Measurements from ENCODE around the gene DYNC2LI1. TPM values are rescaled to one million over a fixed set of nuclear protein-coding genes. Genes with fewer than 3 reads are reported as not detected.

The DYNC2LI1 gene
- total RNA-seq, 4 donors from 2014 or later, result 27.0 to 83.8 (median 62.4) TPM

DNA sequence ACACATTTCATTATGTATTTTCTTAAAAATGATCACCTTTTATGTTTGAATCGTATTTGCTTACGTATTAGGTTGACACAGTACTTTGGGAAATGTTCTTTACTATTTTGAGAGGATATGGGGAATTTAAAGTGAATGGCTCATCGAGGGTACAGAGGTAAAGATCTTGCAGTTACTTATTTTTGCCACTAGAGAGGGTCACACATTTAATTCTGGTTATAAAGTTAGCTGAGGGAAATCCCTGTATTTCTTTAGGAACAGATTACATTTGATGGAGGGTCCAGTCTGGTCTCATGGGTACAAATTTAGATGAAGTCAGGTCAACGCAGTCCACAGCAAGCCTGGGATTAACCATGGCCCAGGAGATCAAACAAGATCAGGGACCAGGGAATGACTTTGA lies 24.5 kb downstream of the DYNC2LI1 start:
- Histone ChIP-seq H3K27me3 (no peaks in the 10 kb centered on the region), H3K4me3 (no peak overlapping the region), H3K27ac (no peak overlapping the region), H3K4me1 (no peaks in the 10 kb centered on the region), H3K9me3 (no peaks in the 10 kb centered on the region), H3K36me3 (no peaks in the 10 kb centered on the region)
- no peak for DNase-seq
- intact Hi-C loops (cut with DNase I; ENCODE audit: low total_unique reads), result no loop called here
- TF ChIP-seq, protein P1, sequence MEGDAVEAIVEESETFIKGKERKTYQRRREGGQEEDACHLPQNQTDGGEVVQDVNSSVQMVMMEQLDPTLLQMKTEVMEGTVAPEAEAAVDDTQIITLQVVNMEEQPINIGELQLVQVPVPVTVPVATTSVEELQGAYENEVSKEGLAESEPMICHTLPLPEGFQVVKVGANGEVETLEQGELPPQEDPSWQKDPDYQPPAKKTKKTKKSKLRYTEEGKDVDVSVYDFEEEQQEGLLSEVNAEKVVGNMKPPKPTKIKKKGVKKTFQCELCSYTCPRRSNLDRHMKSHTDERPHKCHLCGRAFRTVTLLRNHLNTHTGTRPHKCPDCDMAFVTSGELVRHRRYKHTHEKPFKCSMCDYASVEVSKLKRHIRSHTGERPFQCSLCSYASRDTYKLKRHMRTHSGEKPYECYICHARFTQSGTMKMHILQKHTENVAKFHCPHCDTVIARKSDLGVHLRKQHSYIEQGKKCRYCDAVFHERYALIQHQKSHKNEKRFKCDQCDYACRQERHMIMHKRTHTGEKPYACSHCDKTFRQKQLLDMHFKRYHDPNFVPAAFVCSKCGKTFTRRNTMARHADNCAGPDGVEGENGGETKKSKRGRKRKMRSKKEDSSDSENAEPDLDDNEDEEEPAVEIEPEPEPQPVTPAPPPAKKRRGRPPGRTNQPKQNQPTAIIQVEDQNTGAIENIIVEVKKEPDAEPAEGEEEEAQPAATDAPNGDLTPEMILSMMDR (IDR thresholded peaks at IDR 0.05), result no peak
- TF ChIP-seq POLR2A (IDR thresholded peaks at IDR 0.05), result no peak

DNA sequence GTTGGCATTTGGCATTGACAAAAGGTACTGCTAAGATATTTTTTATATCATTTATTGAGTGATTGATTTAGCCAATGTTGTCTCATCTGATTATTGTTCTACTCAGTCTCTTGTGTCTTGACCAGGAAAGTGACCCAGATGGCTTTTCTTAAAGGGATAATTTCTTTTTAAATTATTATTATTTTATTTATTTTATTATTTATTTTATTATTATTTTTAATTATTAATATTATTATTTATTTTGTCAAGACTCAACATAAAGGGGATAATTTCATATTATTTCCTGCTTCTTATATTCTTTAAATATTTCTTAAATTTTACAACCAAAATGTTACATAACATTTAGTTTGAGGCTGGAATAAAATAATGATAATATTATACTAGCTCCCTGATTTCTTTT lies 27.1 kb downstream of the DYNC2LI1 start:
- no peaks in the 10 kb centered on the region for H3K27me3 ChIP-seq
- TF ChIP-seq POLR2A (IDR thresholded peaks at IDR 0.05), result no peak
- TF ChIP-seq, protein P1 (IDR thresholded peaks at IDR 0.05), result no peak
- intact Hi-C loops (cut with DNase I; ENCODE audit: low total_unique reads), result no loop called here
- H3K9me3 ChIP-seq, result no peaks in the 10 kb centered on the region
- DNase-seq, result no peak
- no peaks in the 10 kb centered on the region for H3K4me1 ChIP-seq
- no peak overlapping the region for H3K4me3 ChIP-seq
- H3K36me3 ChIP-seq, result no peaks in the 10 kb centered on the region
- H3K27ac ChIP-seq, result no peak overlapping the region

DNA sequence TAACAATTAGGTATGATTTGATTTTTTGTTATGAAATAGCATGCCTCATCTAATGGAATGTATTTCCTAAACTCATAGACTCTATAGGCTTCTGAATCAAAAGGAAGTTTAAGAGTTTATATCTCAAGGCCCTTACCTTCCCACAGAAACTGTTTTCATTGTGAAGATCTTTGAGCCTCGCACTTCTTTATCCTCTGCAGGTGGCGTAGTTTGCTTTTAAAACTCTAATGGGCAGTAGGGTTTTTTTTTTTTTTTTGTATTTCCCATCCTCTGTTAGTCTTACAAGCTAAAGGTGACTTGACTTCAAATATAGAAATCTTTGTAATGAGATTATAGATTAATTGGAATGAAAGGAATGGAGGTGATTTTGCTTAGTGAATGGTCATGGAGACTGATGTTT lies 28.3 kb downstream of the DYNC2LI1 start:
- Histone ChIP-seq H3K9me3 (no peaks in the 10 kb centered on the region), H3K4me3 (no peak overlapping the region), H3K36me3 (no peaks in the 10 kb centered on the region), H3K4me1 (no peaks in the 10 kb centered on the region), H3K27me3 (no peaks in the 10 kb centered on the region), H3K27ac (no peak overlapping the region)
- no peak for TF ChIP-seq POLR2A (IDR thresholded peaks at IDR 0.05)
- TF ChIP-seq, protein P1 (IDR thresholded peaks at IDR 0.05), result no peak
- intact Hi-C loops (cut with DNase I; ENCODE audit: low total_unique reads), result no loop called here
- DNase-seq, result no peak

DNA sequence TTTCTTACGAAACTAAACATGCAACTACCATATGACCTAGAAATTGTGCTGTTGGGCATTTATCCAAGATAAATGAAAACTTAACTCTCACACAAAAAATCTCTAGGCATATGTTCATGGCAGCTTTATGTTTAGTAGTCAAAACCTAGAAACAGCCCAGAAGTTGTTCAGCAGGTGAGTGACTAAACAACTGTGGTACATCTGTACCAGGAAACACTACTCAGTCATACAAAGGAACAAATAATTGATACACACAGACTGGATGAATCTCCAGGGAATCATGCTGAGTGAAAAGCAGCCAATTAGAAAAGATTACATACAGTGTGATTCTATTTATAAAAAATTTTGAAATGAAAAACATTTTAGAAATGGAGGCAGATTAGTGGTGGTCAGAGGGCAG lies 29.3 kb downstream of the DYNC2LI1 start:
- Histone ChIP-seq H3K4me1 (no peaks in the 10 kb centered on the region), H3K36me3 (no peaks in the 10 kb centered on the region), H3K27ac (no peak overlapping the region), H3K27me3 (no peaks in the 10 kb centered on the region), H3K9me3 (no peaks in the 10 kb centered on the region), H3K4me3 (no peak overlapping the region)
- TF ChIP-seq, protein P1 (IDR thresholded peaks at IDR 0.05), result no peak
- no peak for TF ChIP-seq POLR2A (IDR thresholded peaks at IDR 0.05)
- DNase-seq, result no peak
- intact Hi-C loops (cut with DNase I; ENCODE audit: low total_unique reads), result no loop called here

DNA sequence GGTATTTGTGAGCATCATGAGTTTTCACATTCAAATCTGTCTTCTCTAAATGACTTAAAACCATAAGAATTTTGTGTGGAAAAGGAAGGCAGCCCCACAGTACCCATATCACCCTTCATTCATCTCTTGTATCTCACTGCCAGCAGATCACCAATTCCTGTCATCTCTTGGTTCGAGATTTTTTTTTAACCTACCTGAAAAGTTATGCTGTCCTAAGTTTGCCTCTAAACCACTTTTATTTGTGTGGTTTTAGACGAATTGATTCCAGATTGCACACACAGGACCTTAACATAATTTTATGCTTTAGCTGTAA lies 32.8 kb downstream of the DYNC2LI1 start:
- intact Hi-C loops (cut with DNase I; ENCODE audit: low total_unique reads), result no loop called here
- Histone ChIP-seq H3K9me3 (no peaks in the 10 kb centered on the region), H3K36me3 (no peaks in the 10 kb centered on the region), H3K27ac (no peak overlapping the region), H3K27me3 (no peaks in the 10 kb centered on the region), H3K4me1 (no peaks in the 10 kb centered on the region), H3K4me3 (no peak overlapping the region)
- TF ChIP-seq, protein P1 (IDR thresholded peaks at IDR 0.05), result no peak
- TF ChIP-seq POLR2A (IDR thresholded peaks at IDR 0.05), result no peak
- no peak for DNase-seq
